ENCODE results near the gene PLCB1. TPM values are rescaled to one million over a fixed set of nuclear protein-coding genes. Genes with fewer than 3 reads are reported as not detected.

PLCB1 gene
- polyA plus RNA-seq, 1 experiment, result 16.4 TPM

- ChIA-PET CTCF (no interaction called here), POLR2A (no interaction called here)
- H3K27ac ChIP-seq (ENCODE audit: low read depth, low read length), result no peak overlapping the region
- no peak overlapping the region for H3K4me3 ChIP-seq (ENCODE audit: low read depth, low read length)
- DNase-seq (ENCODE audit: low read depth, low spot score), result no peak
- H3K27me3 ChIP-seq (ENCODE audit: control insufficient read depth, insufficient read depth, low read length), result no peaks in the 10 kb centered on the region
- H3K9me3 ChIP-seq (ENCODE audit: control insufficient read depth, insufficient read depth, low read length), result no peaks in the 10 kb centered on the region
- no peak for TF ChIP-seq CTCF (IDR thresholded peaks at IDR 0.05; ENCODE audit: low read depth, low read length)
These were observed 237.2 kb downstream of the PLCB1 start for GRCh38 chr20:8369311-8369710.

GRCh38 chr20:8370774-8371173, 238.7 kb downstream of the PLCB1 start:
- POLR2A ChIA-PET, result no interaction called here
- Histone ChIP-seq H3K27ac (ENCODE audit: low read depth, low read length) (no peak overlapping the region), H3K27me3 (ENCODE audit: control insufficient read depth, insufficient read depth, low read length) (no peaks in the 10 kb centered on the region), H3K9me3 (ENCODE audit: control insufficient read depth, insufficient read depth, low read length) (no peaks in the 10 kb centered on the region), H3K4me3 (ENCODE audit: low read depth, low read length) (no peak overlapping the region)
- no peak for DNase-seq (ENCODE audit: low read depth, low spot score)
- TF ChIP-seq CTCF (IDR thresholded peaks at IDR 0.05; ENCODE audit: low read depth, low read length), result no peak
- CTCF ChIA-PET, result interaction anchor here (1.2 kb wide), 1 partner anchor 10 kb away, joined by 3 read pairs; no protein-coding TSS in a partner anchor

- POLR2A ChIA-PET, result no interaction called here
- Histone ChIP-seq H3K9me3 (ENCODE audit: control insufficient read depth, insufficient read depth, low read length) (no peaks in the 10 kb centered on the region), H3K27me3 (ENCODE audit: control insufficient read depth, insufficient read depth, low read length) (no peaks in the 10 kb centered on the region), H3K27ac (ENCODE audit: low read depth, low read length) (no peak overlapping the region), H3K4me3 (ENCODE audit: low read depth, low read length) (no peak overlapping the region)
- CTCF ChIA-PET, result interaction anchor here (1.1 to 1.4 kb wide), 2 partner anchors 17 to 349 kb away, joined by 3 to 4 read pairs; no protein-coding TSS in a partner anchor
- no peak for TF ChIP-seq CTCF (IDR thresholded peaks at IDR 0.05; ENCODE audit: low read depth, low read length)
- no peak for DNase-seq (ENCODE audit: low read depth, low spot score)
These were observed 240.8 kb downstream of the PLCB1 start for GRCh38 chr20:8372824-8373380.

- no peak for TF ChIP-seq CTCF (IDR thresholded peaks at IDR 0.05; ENCODE audit: low read depth, low read length)
- ChIA-PET POLR2A (no interaction called here), CTCF (no interaction called here)
- Histone ChIP-seq H3K9me3 (ENCODE audit: control insufficient read depth, insufficient read depth, low read length) (no peaks in the 10 kb centered on the region), H3K27ac (ENCODE audit: low read depth, low read length) (no peak overlapping the region), H3K4me3 (ENCODE audit: low read depth, low read length) (no peak overlapping the region), H3K27me3 (ENCODE audit: control insufficient read depth, insufficient read depth, low read length) (no peaks in the 10 kb centered on the region)
- no peak for DNase-seq (ENCODE audit: low read depth, low spot score)
These were observed 241.5 kb downstream of the PLCB1 start for GRCh38 chr20:8373579-8373978.

GRCh38 chr20:8375898-8376297, 243.8 kb downstream of the PLCB1 start:
- ChIA-PET CTCF (interaction anchor here (0.7 to 1.1 kb wide), 2 partner anchors 330 to 347 kb away, joined by 3 read pairs; no protein-coding TSS in a partner anchor), POLR2A (no interaction called here)
- no peak for DNase-seq (ENCODE audit: low read depth, low spot score)
- no peak overlapping the region for H3K27ac ChIP-seq (ENCODE audit: low read depth, low read length)
- no peaks in the 10 kb centered on the region for H3K27me3 ChIP-seq (ENCODE audit: control insufficient read depth, insufficient read depth, low read length)
- no peaks in the 10 kb centered on the region for H3K9me3 ChIP-seq (ENCODE audit: control insufficient read depth, insufficient read depth, low read length)
- TF ChIP-seq CTCF (IDR thresholded peaks at IDR 0.05; ENCODE audit: low read depth, low read length), result no peak
- no peak overlapping the region for H3K4me3 ChIP-seq (ENCODE audit: low read depth, low read length)

All from AG04450 (cell line).